CD14-positive monocyte (primary cell): ENCODE data around the gene C19orf12. TPM values are rescaled to one million over a fixed set of nuclear protein-coding genes. Genes with fewer than 3 reads are reported as not detected.
A peak's percentile ranks its signal among the peaks of the same experiment; 100 is the strongest.

Experiments used
- DNase-seq, 3 donors: peaks; one replicate each; pipeline ENCODE4 v3.0.0-alpha.2; 2011 to 2022
- H2AFZ ChIP-seq: 2 replicates; pipeline ENCODE4 v1.6.0; 2012; ENCODE audit warnings: mild to moderate bottlenecking, low read depth, low read length, inconsistent platforms; ENCODE audit not compliant: insufficient read depth, poor library complexity, severe bottlenecking
- H3K27ac ChIP-seq, 2 donors: 1 replicate in 1 of 2; 2 replicates in 1 of 2; pipeline ENCODE4 v1.5.1; 2012 to 2013; ENCODE audit warnings: low read length in 2 of 2, control low read depth in 1 of 2, inconsistent platforms in 1 of 2, low read depth in 1 of 2, mild to moderate bottlenecking in 1 of 2
- H3K27me3 ChIP-seq, 2 donors: one replicate each; pipeline versions ENCODE4 v1.6.0 to v1.6.1; 2011 to 2013; ENCODE audit warnings: low read length in 2 of 2; ENCODE audit not compliant: control insufficient read depth in 2 of 2, insufficient read depth in 2 of 2
- H3K36me3 ChIP-seq, 2 donors: replicated peaks in 1 of 2; 1 replicate in 1 of 2; 2 replicates in 1 of 2; pipeline versions ENCODE4 v1.5.1 to v1.6.1; 2012 to 2013; ENCODE audit warnings: low read length in 2 of 2, control low read depth in 1 of 2, inconsistent platforms in 1 of 2, mild to moderate bottlenecking in 1 of 2; ENCODE audit not compliant: insufficient read depth in 2 of 2, control insufficient read depth in 1 of 2
- H3K4me1 ChIP-seq, 2 donors: 1 replicate in 1 of 2; 2 replicates in 1 of 2; pipeline versions ENCODE4 v1.5.1 to v1.6.1; 2012 to 2013; ENCODE audit warnings: low read length in 2 of 2, control low read depth in 1 of 2, inconsistent platforms in 1 of 2, mild to moderate bottlenecking in 1 of 2, moderate library complexity in 1 of 2; ENCODE audit not compliant: insufficient read depth in 2 of 2, control insufficient read depth in 1 of 2
- H3K4me2 ChIP-seq: replicated peaks from 2 replicates; pipeline ENCODE3; 2012; ENCODE audit warnings: low read length, moderate library complexity, mild to moderate bottlenecking; ENCODE audit not compliant: poor library complexity, severe bottlenecking; ENCODE audit errors: extremely low read depth
- H3K4me3 ChIP-seq, 3 experiments: fragments of 200-600 bp in 1 of 3; sonication (generic) in 1 of 3; replicated peaks in 1 of 3; 1 replicate in 2 of 3; 2 replicates in 1 of 3; pipeline ENCODE4 v1.5.1; 2011 to 2013; ENCODE audit warnings: low read length in 3 of 3, mild to moderate bottlenecking in 3 of 3, control low read depth in 2 of 3, low read depth in 2 of 3, inconsistent platforms in 1 of 3, moderate library complexity in 1 of 3
- H3K79me2 ChIP-seq: 2 replicates; pipeline ENCODE4 v1.6.0; 2012; ENCODE audit warnings: mild to moderate bottlenecking, control low read depth, inconsistent platforms, low read length, moderate library complexity; ENCODE audit not compliant: insufficient read depth
- H3K9ac ChIP-seq: 2 replicates; pipeline ENCODE4 v1.6.0; 2017; ENCODE audit warnings: low read length, mild to moderate bottlenecking; ENCODE audit not compliant: insufficient read depth, poor library complexity, severe bottlenecking
- H3K9me3 ChIP-seq, 2 donors: replicated peaks in 1 of 2; 1 replicate in 1 of 2; 2 replicates in 1 of 2; pipeline versions ENCODE4 v1.5.1 to v1.6.1; 2012 to 2013; ENCODE audit warnings: low read length in 2 of 2, control low read depth in 1 of 2; ENCODE audit not compliant: control insufficient read depth in 1 of 2, insufficient read depth in 1 of 2
- H4K20me1 ChIP-seq: 2 replicates; pipeline ENCODE4 v1.6.0; 2012; ENCODE audit warnings: mild to moderate bottlenecking, low read length, control low read depth, moderate library complexity; ENCODE audit not compliant: insufficient read depth
- H3K27ac Mint-ChIP-seq, 7 donors: one replicate each; pipeline ENCODE4 v1.8.0; 2020; ENCODE audit warnings: mild to moderate bottlenecking in 7 of 7, mixed read lengths in 7 of 7, moderate library complexity in 6 of 7, inconsistent platforms in 2 of 7
- H3K27me3 Mint-ChIP-seq, 3 donors: one replicate each; pipeline ENCODE4 v1.8.0; 2021 to 2022; ENCODE audit warnings: low read depth in 3 of 3, mild to moderate bottlenecking in 3 of 3, mixed read lengths in 3 of 3, moderate library complexity in 3 of 3, inconsistent platforms in 1 of 3
- H3K36me3 Mint-ChIP-seq, 2 donors: one replicate each; pipeline ENCODE4 v1.8.0; 2020; ENCODE audit warnings: mixed read lengths in 2 of 2, inconsistent platforms in 1 of 2, mild to moderate bottlenecking in 1 of 2
- H3K4me1 Mint-ChIP-seq: one replicate; pipeline ENCODE4 v1.8.0; 2020; ENCODE audit warnings: mild to moderate bottlenecking, mixed read lengths
- H3K4me3 Mint-ChIP-seq, 2 donors: one replicate each; pipeline ENCODE4 v1.8.0; 2020; ENCODE audit warnings: mild to moderate bottlenecking in 2 of 2, mixed read lengths in 2 of 2, moderate library complexity in 1 of 2
- H3K9me3 Mint-ChIP-seq, 7 donors: one replicate each; pipeline ENCODE4 v1.8.0; 2020 to 2022; ENCODE audit warnings: mixed read lengths in 7 of 7, mild to moderate bottlenecking in 6 of 7, moderate library complexity in 6 of 7, inconsistent platforms in 2 of 7
- WGBS: methylation state at CpG from one replicate; pipeline ENCODE4 v1.1.5; 2013; ENCODE audit warnings: missing lambda C conversion rate; ENCODE audit not compliant: insufficient coverage; 5-methylcytosine and 5-hydroxymethylcytosine counted together
- intact Hi-C, 2 donors: fragments of 100-400 bp; cut with micrococcal nuclease; formaldehyde crosslinking; loops; one replicate each; pipeline versions ENCODE4 v1.15.0 to v1.15.1; 2023
- polyA minus RNA-seq: library from RNA; depleted of rRNA, polyadenylated mRNA; stranded (reverse); fragments of >200 nt; gene quantifications from 2 replicates; pipeline ENCODE4 v1.2.3, GENCODE V29; 2012
- polyA plus RNA-seq, 3 donors: library from polyadenylated mRNA; depleted of rRNA in 1 of 3; unstranded in 2 of 3; stranded (reverse) in 1 of 3; fragments of 300-500 nt in 2 of 3; fragments of >200 nt in 1 of 3; fragmentation: Illumina TruSeq in 2 of 3; gene quantifications; 1 replicate in 2 of 3; 2 replicates in 1 of 3; pipeline ENCODE4 v1.2.3, GENCODE V29; 2012 to 2021
- total RNA-seq, 12 experiments: library from RNA in 1 of 12; stranded (reverse) in 1 of 12; fragments of 120-200 nt in 1 of 12; gene quantifications; one replicate each; pipeline ENCODE4 v1.2.4 and lab custom pipeline; 2013 to 2026; ENCODE audit warnings: mixed read lengths in 6 of 12, inconsistent platforms in 1 of 12
- TF ChIP-seq, protein P1 (sequence below): fragments of 200-600 bp; IDR thresholded peaks from one replicate; pipeline ENCODE4 v1.8.0; 2022; ENCODE audit warnings: antibody characterized with exemption, mild to moderate bottlenecking

The C19orf12 gene
- total RNA-seq (2013), result 10.8 TPM
- polyA plus RNA-seq (1 to 10 TPM; 6.0 to 8.0 (median 6.8) TPM), polyA minus RNA-seq (4.2 and 7.8 TPM in 2 replicates), total RNA-seq (lab: John Stamatoyannopoulos, UW) (1.2 to 8.6 (median 5.1) reads per million in 11 experiments)

DNA sequence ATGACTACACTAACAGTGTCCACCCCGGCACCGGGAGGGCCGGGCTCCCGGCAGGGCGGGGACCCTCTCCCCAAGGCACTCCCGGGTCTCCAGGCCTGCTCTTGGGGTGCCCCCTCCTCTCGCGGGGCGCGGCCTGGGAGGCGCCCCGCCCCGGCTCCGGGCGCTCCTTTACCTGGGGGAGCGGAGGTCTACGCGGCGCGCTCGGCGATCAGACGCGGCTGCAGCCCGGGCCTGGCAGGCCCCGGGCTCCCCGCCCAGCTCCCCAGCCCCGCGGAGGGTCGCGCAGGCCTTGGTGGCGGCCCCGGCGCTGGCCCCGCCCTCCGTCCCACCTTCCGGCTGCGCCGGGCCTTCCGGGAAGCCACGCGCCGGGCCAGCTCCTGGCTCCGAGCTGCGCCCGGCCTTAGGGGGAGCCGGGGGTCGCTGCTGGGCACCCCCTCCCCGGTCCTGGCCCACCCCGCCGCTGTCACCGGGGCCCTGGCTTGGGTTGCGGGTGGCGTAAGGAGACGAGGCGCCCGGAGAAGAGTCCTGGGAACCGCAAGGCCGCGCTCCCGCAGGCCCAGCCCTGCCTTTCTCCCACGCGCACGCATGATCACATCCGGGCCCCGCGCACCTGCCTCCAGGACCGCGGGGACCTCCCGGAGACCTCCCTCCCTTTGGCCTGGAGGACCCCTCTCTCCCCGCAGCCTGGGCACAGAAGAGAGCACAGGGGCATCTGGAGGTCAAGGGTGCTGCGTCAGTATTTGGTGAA, at the start of gene C19orf12:
Gene C19orf12 (minus strand): TSS at position 309 of the 748 bp plus-strand sequence. CDS start 6,848 bp downstream, outside the sequence.
- H3K4me3 ChIP-seq, result peak within 1 kb of the TSS; percentile 81 to 95 (median 87)
- H3K79me2 ChIP-seq, result peaks cover 35% of the 10 kb centered on the region
- H3K36me3 ChIP-seq, result no peaks in the 10 kb centered on the region
- H3K4me1 Mint-ChIP-seq, result peaks cover 37% of the 10 kb centered on the region
- TF ChIP-seq, protein P1, sequence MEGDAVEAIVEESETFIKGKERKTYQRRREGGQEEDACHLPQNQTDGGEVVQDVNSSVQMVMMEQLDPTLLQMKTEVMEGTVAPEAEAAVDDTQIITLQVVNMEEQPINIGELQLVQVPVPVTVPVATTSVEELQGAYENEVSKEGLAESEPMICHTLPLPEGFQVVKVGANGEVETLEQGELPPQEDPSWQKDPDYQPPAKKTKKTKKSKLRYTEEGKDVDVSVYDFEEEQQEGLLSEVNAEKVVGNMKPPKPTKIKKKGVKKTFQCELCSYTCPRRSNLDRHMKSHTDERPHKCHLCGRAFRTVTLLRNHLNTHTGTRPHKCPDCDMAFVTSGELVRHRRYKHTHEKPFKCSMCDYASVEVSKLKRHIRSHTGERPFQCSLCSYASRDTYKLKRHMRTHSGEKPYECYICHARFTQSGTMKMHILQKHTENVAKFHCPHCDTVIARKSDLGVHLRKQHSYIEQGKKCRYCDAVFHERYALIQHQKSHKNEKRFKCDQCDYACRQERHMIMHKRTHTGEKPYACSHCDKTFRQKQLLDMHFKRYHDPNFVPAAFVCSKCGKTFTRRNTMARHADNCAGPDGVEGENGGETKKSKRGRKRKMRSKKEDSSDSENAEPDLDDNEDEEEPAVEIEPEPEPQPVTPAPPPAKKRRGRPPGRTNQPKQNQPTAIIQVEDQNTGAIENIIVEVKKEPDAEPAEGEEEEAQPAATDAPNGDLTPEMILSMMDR, result no peak
- intact Hi-C loops, result loop anchor here (2.0 to 5.0 kb wide), 2 partner anchors 104 to 108 kb away; partner anchors contain the start of gene POP4 (in 1 of the 2)
- H3K27ac Mint-ChIP-seq, result peak within 1 kb of the TSS; percentile 82 to 93 (median 91)
- peaks cover 2 to 6% of the 10 kb centered on the region in 2 donors for H3K36me3 Mint-ChIP-seq
- peak within 1 kb of the TSS; percentile 96 for H3K9ac ChIP-seq
- peak within 1 kb of the TSS; percentile 82 to 93 for H3K4me3 Mint-ChIP-seq
- H3K27me3 Mint-ChIP-seq, result peaks cover 0 to 3% (median 2%) of the 10 kb centered on the region in 3 donors
- peak within 1 kb of the TSS; percentile 97 for H2AFZ ChIP-seq
- H4K20me1 ChIP-seq, result no peaks in the 10 kb centered on the region
- H3K9me3 Mint-ChIP-seq, result no peaks in the 10 kb centered on the region
- peaks cover 16 to 22% of the 10 kb centered on the region in 2 donors for H3K4me1 ChIP-seq
- DNase-seq, result peak in 1 of 3 donors; percentile 32
- under 1% methylated on average over 70 of the region's 72 CpGs for WGBS
- no peaks in the 10 kb centered on the region for H3K27me3 ChIP-seq
- peak within 1 kb of the TSS; percentile 65 to 93 for H3K27ac ChIP-seq
- peak within 1 kb of the TSS; percentile 92 for H3K4me2 ChIP-seq
- H3K9me3 ChIP-seq, result no peaks in the 10 kb centered on the region

DNA sequence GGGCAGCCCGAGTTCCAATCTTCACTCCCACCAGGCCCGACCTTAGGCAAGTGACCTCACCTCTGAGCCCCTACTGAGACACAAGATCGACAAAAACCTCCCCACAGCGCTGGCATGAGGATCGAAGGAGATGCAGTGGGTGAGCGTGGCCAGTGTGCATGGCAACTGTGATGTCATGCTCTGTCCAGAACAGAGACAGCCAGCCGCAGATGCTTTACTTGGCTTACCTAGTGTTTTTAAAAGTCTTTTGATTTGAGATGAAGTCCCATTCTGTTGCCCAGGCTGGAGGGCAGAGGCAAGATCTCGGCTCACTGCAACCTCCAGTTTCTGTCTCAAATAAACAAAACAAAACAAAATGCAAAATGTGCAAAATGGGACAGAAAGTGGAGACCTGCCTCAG, 49.3 kb upstream of the C19orf12 start:
- H3K4me3 Mint-ChIP-seq, result no peak overlapping the region
- 100% methylated on average over 2 of the region's 8 CpGs for WGBS
- TF ChIP-seq, protein P1, result no peak

More for the DNA sequence above, 49.3 kb upstream of the C19orf12 start:
- no peaks in the 10 kb centered on the region for H3K36me3 Mint-ChIP-seq
- H2AFZ ChIP-seq, result no peak overlapping the region
- no peak overlapping the region for H3K4me2 ChIP-seq
- H3K9me3 ChIP-seq, result no peaks in the 10 kb centered on the region
- H3K27ac Mint-ChIP-seq, result no peak overlapping the region
- peaks cover 8% of the 10 kb centered on the region for H3K4me1 Mint-ChIP-seq
- H3K9me3 Mint-ChIP-seq, result peaks cover 0 to 1% (median 0%) of the 10 kb centered on the region in 7 donors
- intact Hi-C loops, result loop anchor here (10.0 kb wide), 1 partner anchor 110 kb away; no protein-coding TSS in a partner anchor
- no peaks in the 10 kb centered on the region for H3K36me3 ChIP-seq
- DNase-seq, result no peak
- H3K4me1 ChIP-seq, result peaks cover 0 to 6% of the 10 kb centered on the region in 2 donors
- H3K27ac ChIP-seq, result no peak overlapping the region
- no peak overlapping the region for H3K9ac ChIP-seq
- peaks cover 0 to 3% of the 10 kb centered on the region in 2 donors for H3K27me3 ChIP-seq
- peaks cover 0 to 9% (median 7%) of the 10 kb centered on the region in 3 donors for H3K27me3 Mint-ChIP-seq
- H3K79me2 ChIP-seq, result no peaks in the 10 kb centered on the region
- no peak overlapping the region for H3K4me3 ChIP-seq
- no peaks in the 10 kb centered on the region for H4K20me1 ChIP-seq
